A549 treated with CORT108297 at 1 μM for 4 hours (cell line): Measurements from ENCODE around the gene MAX. TPM values are rescaled to one million over a fixed set of nuclear protein-coding genes. Genes with fewer than 3 reads are reported as not detected.

Experiments
- total RNA-seq: library from RNA; stranded (reverse); fragments of 200-300 nt; extraction: Qiagen RNA extraction; gene quantifications from 5 replicates; pipeline ENCODE4 v1.2.3, GENCODE V29; 2022

Gene MAX, protein sequence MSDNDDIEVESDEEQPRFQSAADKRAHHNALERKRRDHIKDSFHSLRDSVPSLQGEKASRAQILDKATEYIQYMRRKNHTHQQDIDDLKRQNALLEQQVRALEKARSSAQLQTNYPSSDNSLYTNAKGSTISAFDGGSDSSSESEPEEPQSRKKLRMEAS
- total RNA-seq: 53.4 to 80.4 TPM (median 58.7 TPM) in 5 replicates

DNA sequence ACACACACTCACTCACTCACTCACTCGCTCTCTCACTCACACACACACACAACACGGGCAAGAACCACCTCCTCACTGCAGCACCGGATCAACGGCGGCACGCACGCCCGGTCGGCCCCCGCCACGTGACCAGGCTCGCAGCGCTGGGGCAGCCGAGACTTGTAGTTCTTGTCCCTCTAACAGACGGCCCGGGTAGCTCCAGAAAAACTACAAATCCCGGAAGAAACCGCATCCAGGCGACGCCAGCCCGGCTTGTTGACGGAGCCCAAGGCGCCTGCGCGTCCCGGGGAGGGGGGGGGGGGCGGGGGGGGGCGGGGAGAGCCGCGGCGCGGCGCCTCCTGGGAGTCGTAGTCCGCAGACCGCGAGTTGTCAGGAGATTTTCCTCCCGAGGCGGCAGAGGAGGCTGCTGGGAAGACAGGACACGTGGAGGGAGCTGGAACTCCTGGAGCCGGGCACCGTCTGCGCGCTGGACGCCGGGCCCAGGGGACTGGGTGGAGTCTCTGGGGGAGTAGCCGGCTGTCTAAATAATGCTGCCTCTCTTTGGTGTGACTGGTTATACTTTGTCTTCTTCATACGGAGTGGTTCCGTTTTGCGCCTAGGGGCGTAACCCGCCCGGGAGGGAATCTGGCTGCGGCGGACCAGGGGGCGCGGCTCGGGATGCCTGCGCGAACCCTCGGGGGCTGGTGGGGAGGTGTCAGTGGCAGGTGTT is at the start of gene MAX:
Gene MAX (minus strand): TSS at position 77 of the 709 bp plus-strand sequence. CDS start 178 bp downstream, outside the sequence.

Other genes with a start within 250 kb of the MAX start
- 1.0 to 1.5 TPM (median 1.1 TPM) in 5 replicates for gene SPTB, start 222.6 kb downstream of the MAX start, total RNA-seq
- gene CHURC1, start 188.1 kb downstream of the MAX start, total RNA-seq: 74.3 to 135 TPM (median 77.5 TPM) in 5 replicates
- gene GPX2, start 159.8 kb downstream of the MAX start, total RNA-seq: 170 to 307 TPM (median 199 TPM) in 5 replicates
- 17.4 to 19.6 TPM (median 18.2 TPM) in 5 replicates for gene RAB15, start 130.2 kb downstream of the MAX start, total RNA-seq
- 22.7 to 27.7 TPM (median 23.7 TPM) in 5 replicates for gene FNTB, start 115.6 kb downstream of the MAX start, total RNA-seq